ENCODE data around the gene NDUFB11. TPM values are rescaled to one million over a fixed set of nuclear protein-coding genes. Genes with fewer than 3 reads are reported as not detected.
"Not testable (repeated sequence)": the region's sequence is repeated elsewhere in the genome, so short reads cannot be mapped to it uniquely, and the experiment has no call there.

NDUFB11 gene
- polyA plus RNA-seq, 1 donor, result 81.4 TPM

- H3K9me3 ChIP-seq (ENCODE audit: control insufficient read depth, low read depth, low read length), result no peaks in the 10 kb centered on the region
- H3K27ac ChIP-seq (ENCODE audit: low read length), result peak overlapping the region; percentile 91
- H3K36me3 ChIP-seq (ENCODE audit: control insufficient read depth, insufficient read depth, low read length), result no peaks in the 10 kb centered on the region
- WGBS (ENCODE audit: insufficient coverage, low lambda C conversion rate), result no CpG with 5 or more reads among the region's 31 CpGs
- no peaks in the 10 kb centered on the region for H3K4me1 ChIP-seq (ENCODE audit: control insufficient read depth, insufficient read depth, low read length)
- H3K27me3 ChIP-seq (ENCODE audit: control insufficient read depth, insufficient read depth, low read length), result no peaks in the 10 kb centered on the region
- H3K4me3 ChIP-seq (ENCODE audit: low read length), result peak overlapping the region; percentile 77
- peak; percentile 92 to 98 for DNase-seq
These were observed 15.2 kb downstream of the NDUFB11 start for GRCh38 chrX:47129157-47129898.

- not testable (repeated sequence) for H3K4me3 ChIP-seq (ENCODE audit: low read length); H3K27ac ChIP-seq (ENCODE audit: low read length); H3K9me3 ChIP-seq (ENCODE audit: control insufficient read depth, low read depth, low read length); DNase-seq; H3K4me1 ChIP-seq (ENCODE audit: control insufficient read depth, insufficient read depth, low read length); H3K27me3 ChIP-seq (ENCODE audit: control insufficient read depth, insufficient read depth, low read length); H3K36me3 ChIP-seq (ENCODE audit: control insufficient read depth, insufficient read depth, low read length)
- 100% methylated on average over 1 of the region's 3 CpGs for WGBS (ENCODE audit: insufficient coverage, low lambda C conversion rate)
These were observed 20.0 kb downstream of the NDUFB11 start for GRCh38 chrX:47124466-47124865.

- H3K27me3 ChIP-seq (ENCODE audit: control insufficient read depth, insufficient read depth, low read length); H3K27ac ChIP-seq (ENCODE audit: low read length); H3K36me3 ChIP-seq (ENCODE audit: control insufficient read depth, insufficient read depth, low read length); DNase-seq; H3K4me3 ChIP-seq (ENCODE audit: low read length); H3K4me1 ChIP-seq (ENCODE audit: control insufficient read depth, insufficient read depth, low read length); H3K9me3 ChIP-seq (ENCODE audit: control insufficient read depth, low read depth, low read length): not testable (repeated sequence)
- WGBS (ENCODE audit: insufficient coverage, low lambda C conversion rate), result no CpG with 5 or more reads among the region's 7 CpGs
These were observed 27.9 kb downstream of the NDUFB11 start for GRCh38 chrX:47116551-47117110.

GRCh38 chrX:47112316-47112954 lies 32.1 kb downstream of the NDUFB11 start:
- no peak overlapping the region for H3K27ac ChIP-seq (ENCODE audit: low read length)
- no peaks in the 10 kb centered on the region for H3K27me3 ChIP-seq (ENCODE audit: control insufficient read depth, insufficient read depth, low read length)
- no peaks in the 10 kb centered on the region for H3K9me3 ChIP-seq (ENCODE audit: control insufficient read depth, low read depth, low read length)
- no peak for DNase-seq
- WGBS (ENCODE audit: insufficient coverage, low lambda C conversion rate), result no CpG with 5 or more reads among the region's 9 CpGs
- no peaks in the 10 kb centered on the region for H3K36me3 ChIP-seq (ENCODE audit: control insufficient read depth, insufficient read depth, low read length)
- H3K4me1 ChIP-seq (ENCODE audit: control insufficient read depth, insufficient read depth, low read length), result no peaks in the 10 kb centered on the region
- no peak overlapping the region for H3K4me3 ChIP-seq (ENCODE audit: low read length)

GRCh38 chrX:47110936-47111615 lies 33.4 kb downstream of the NDUFB11 start:
- WGBS (ENCODE audit: insufficient coverage, low lambda C conversion rate), result no CpG with 5 or more reads among the region's 40 CpGs
- H3K27me3 ChIP-seq (ENCODE audit: control insufficient read depth, insufficient read depth, low read length); H3K4me1 ChIP-seq (ENCODE audit: control insufficient read depth, insufficient read depth, low read length); H3K4me3 ChIP-seq (ENCODE audit: low read length); H3K36me3 ChIP-seq (ENCODE audit: control insufficient read depth, insufficient read depth, low read length); H3K27ac ChIP-seq (ENCODE audit: low read length); H3K9me3 ChIP-seq (ENCODE audit: control insufficient read depth, low read depth, low read length); DNase-seq: not testable (repeated sequence)

GRCh38 chrX:47101206-47101605 lies 43.3 kb downstream of the NDUFB11 start:
- H3K4me1 ChIP-seq (ENCODE audit: control insufficient read depth, insufficient read depth, low read length), result no peaks in the 10 kb centered on the region
- DNase-seq, result no peak
- no peak overlapping the region for H3K27ac ChIP-seq (ENCODE audit: low read length)
- peaks cover 27% of the 10 kb centered on the region for H3K36me3 ChIP-seq (ENCODE audit: control insufficient read depth, insufficient read depth, low read length)
- no peak overlapping the region for H3K4me3 ChIP-seq (ENCODE audit: low read length)
- no CpG with 5 or more reads among the region's 4 CpGs for WGBS (ENCODE audit: insufficient coverage, low lambda C conversion rate)
- no peaks in the 10 kb centered on the region for H3K27me3 ChIP-seq (ENCODE audit: control insufficient read depth, insufficient read depth, low read length)
- H3K9me3 ChIP-seq (ENCODE audit: control insufficient read depth, low read depth, low read length), result no peaks in the 10 kb centered on the region

GRCh38 chrX:47098338-47099094 lies 46.0 kb downstream of the NDUFB11 start:
- WGBS (ENCODE audit: insufficient coverage, low lambda C conversion rate), result no CpG with 5 or more reads among the region's 2 CpGs
- H3K4me1 ChIP-seq (ENCODE audit: control insufficient read depth, insufficient read depth, low read length), result no peaks in the 10 kb centered on the region
- no peaks in the 10 kb centered on the region for H3K9me3 ChIP-seq (ENCODE audit: control insufficient read depth, low read depth, low read length)

GRCh38 chrX:47097018-47097417 lies 47.5 kb downstream of the NDUFB11 start:
- no peak for DNase-seq
- no peak overlapping the region for H3K4me3 ChIP-seq (ENCODE audit: low read length)
- H3K9me3 ChIP-seq (ENCODE audit: control insufficient read depth, low read depth, low read length), result no peaks in the 10 kb centered on the region
- H3K27me3 ChIP-seq (ENCODE audit: control insufficient read depth, insufficient read depth, low read length), result no peaks in the 10 kb centered on the region
- peaks cover 27% of the 10 kb centered on the region for H3K36me3 ChIP-seq (ENCODE audit: control insufficient read depth, insufficient read depth, low read length)
- WGBS (ENCODE audit: insufficient coverage, low lambda C conversion rate), result no CpG with 5 or more reads among the region's 4 CpGs
- H3K4me1 ChIP-seq (ENCODE audit: control insufficient read depth, insufficient read depth, low read length), result peaks cover 1% of the 10 kb centered on the region
- H3K27ac ChIP-seq (ENCODE audit: low read length), result no peak overlapping the region

More at GRCh38 chrX:47098338-47099094, 46.0 kb downstream of the NDUFB11 start:
- no peak overlapping the region for H3K4me3 ChIP-seq (ENCODE audit: low read length)
- no peak for DNase-seq
- H3K27ac ChIP-seq (ENCODE audit: low read length), result no peak overlapping the region
- H3K36me3 ChIP-seq (ENCODE audit: control insufficient read depth, insufficient read depth, low read length), result peaks cover 27% of the 10 kb centered on the region
- H3K27me3 ChIP-seq (ENCODE audit: control insufficient read depth, insufficient read depth, low read length), result no peaks in the 10 kb centered on the region

- Histone ChIP-seq H3K4me1 (ENCODE audit: control insufficient read depth, insufficient read depth, low read length) (peaks cover 12% of the 10 kb centered on the region), H3K9me3 (ENCODE audit: control insufficient read depth, low read depth, low read length) (no peaks in the 10 kb centered on the region), H3K27me3 (ENCODE audit: control insufficient read depth, insufficient read depth, low read length) (no peaks in the 10 kb centered on the region), H3K36me3 (ENCODE audit: control insufficient read depth, insufficient read depth, low read length) (peaks cover 19% of the 10 kb centered on the region), H3K27ac (ENCODE audit: low read length) (no peak overlapping the region), H3K4me3 (ENCODE audit: low read length) (no peak overlapping the region)
- WGBS (ENCODE audit: insufficient coverage, low lambda C conversion rate), result no CpG with 5 or more reads among the region's 11 CpGs
- DNase-seq, result no peak
These were observed 50.6 kb downstream of the NDUFB11 start for GRCh38 chrX:47093860-47094259.

- no peak for DNase-seq
- H3K36me3 ChIP-seq (ENCODE audit: control insufficient read depth, insufficient read depth, low read length), result peaks cover 16% of the 10 kb centered on the region
- WGBS (ENCODE audit: insufficient coverage, low lambda C conversion rate), result no CpG with 5 or more reads among the region's 1 CpG
- H3K27ac ChIP-seq (ENCODE audit: low read length), result no peak overlapping the region
- no peaks in the 10 kb centered on the region for H3K9me3 ChIP-seq (ENCODE audit: control insufficient read depth, low read depth, low read length)
- H3K27me3 ChIP-seq (ENCODE audit: control insufficient read depth, insufficient read depth, low read length), result no peaks in the 10 kb centered on the region
- H3K4me3 ChIP-seq (ENCODE audit: low read length), result no peak overlapping the region
- peaks cover 12% of the 10 kb centered on the region for H3K4me1 ChIP-seq (ENCODE audit: control insufficient read depth, insufficient read depth, low read length)
These were observed 51.3 kb downstream of the NDUFB11 start for GRCh38 chrX:47093248-47093647.
